Measurements from ENCODE around the gene IP6K3. TPM values are rescaled to one million over a fixed set of nuclear protein-coding genes. Genes with fewer than 3 reads are reported as not detected.

IP6K3 gene
- total RNA-seq, 1 donor, result under 0.01 TPM

- Histone ChIP-seq H3K27ac (ENCODE audit: low read depth, low read length) (no peak overlapping the region), H4K20me1 (ENCODE audit: insufficient read depth, low read length) (peaks cover 44% of the 10 kb centered on the region), H2AFZ (ENCODE audit: low read length) (no peak overlapping the region), H3K4me3 (ENCODE audit: insufficient read depth, low read length) (no peak overlapping the region), H3K36me3 (ENCODE audit: insufficient read depth, low read length) (peaks cover 94% of the 10 kb centered on the region), H3K4me1 (ENCODE audit: insufficient read depth, low read length) (peaks cover 15% of the 10 kb centered on the region), H3K4me2 (ENCODE audit: insufficient read depth, low read length) (no peak overlapping the region), H3K79me2 (ENCODE audit: insufficient read depth, low read length) (peaks cover 40% of the 10 kb centered on the region), H3K27me3 (ENCODE audit: insufficient read depth, low read length) (no peaks in the 10 kb centered on the region), H3K9me3 (ENCODE audit: low read depth, low read length) (no peaks in the 10 kb centered on the region)
- DNase-seq (ENCODE audit: insufficient read length, low spot score, missing footprints), result no peak
- TF ChIP-seq CTCF (IDR thresholded peaks at IDR 0.05; ENCODE audit: extremely low read depth, low read depth, low read length), result no peak
These were observed 33.2 kb upstream of the IP6K3 start for GRCh38 chr6:33779895-33780294.

GRCh38 chr6:33779290-33779689 lies 32.6 kb upstream of the IP6K3 start:
- Histone ChIP-seq H2AFZ (ENCODE audit: low read length) (no peak overlapping the region), H3K9me3 (ENCODE audit: low read depth, low read length) (no peaks in the 10 kb centered on the region), H4K20me1 (ENCODE audit: insufficient read depth, low read length) (peaks cover 38% of the 10 kb centered on the region), H3K79me2 (ENCODE audit: insufficient read depth, low read length) (peaks cover 35% of the 10 kb centered on the region), H3K4me3 (ENCODE audit: insufficient read depth, low read length) (no peak overlapping the region), H3K4me1 (ENCODE audit: insufficient read depth, low read length) (peaks cover 15% of the 10 kb centered on the region), H3K27me3 (ENCODE audit: insufficient read depth, low read length) (no peaks in the 10 kb centered on the region), H3K4me2 (ENCODE audit: insufficient read depth, low read length) (no peak overlapping the region), H3K36me3 (ENCODE audit: insufficient read depth, low read length) (peaks cover 95% of the 10 kb centered on the region), H3K27ac (ENCODE audit: low read depth, low read length) (no peak overlapping the region)
- TF ChIP-seq CTCF (IDR thresholded peaks at IDR 0.05; ENCODE audit: extremely low read depth, low read depth, low read length), result no peak
- DNase-seq (ENCODE audit: insufficient read length, low spot score, missing footprints), result peak; percentile 75

- Histone ChIP-seq H3K27ac (ENCODE audit: low read depth, low read length) (no peak overlapping the region), H3K9me3 (ENCODE audit: low read depth, low read length) (no peaks in the 10 kb centered on the region), H4K20me1 (ENCODE audit: insufficient read depth, low read length) (peaks cover 34% of the 10 kb centered on the region), H3K4me2 (ENCODE audit: insufficient read depth, low read length) (no peak overlapping the region), H3K36me3 (ENCODE audit: insufficient read depth, low read length) (peaks cover 91% of the 10 kb centered on the region), H2AFZ (ENCODE audit: low read length) (no peak overlapping the region), H3K27me3 (ENCODE audit: insufficient read depth, low read length) (no peaks in the 10 kb centered on the region), H3K4me3 (ENCODE audit: insufficient read depth, low read length) (no peak overlapping the region), H3K79me2 (ENCODE audit: insufficient read depth, low read length) (peaks cover 28% of the 10 kb centered on the region), H3K4me1 (ENCODE audit: insufficient read depth, low read length) (peaks cover 15% of the 10 kb centered on the region)
- DNase-seq (ENCODE audit: insufficient read length, low spot score, missing footprints), result peak; percentile 42
- no peak for TF ChIP-seq CTCF (IDR thresholded peaks at IDR 0.05; ENCODE audit: extremely low read depth, low read depth, low read length)
These were observed 31.9 kb upstream of the IP6K3 start for GRCh38 chr6:33778444-33779121.

- Histone ChIP-seq H3K4me2 (ENCODE audit: insufficient read depth, low read length) (no peak overlapping the region), H3K27me3 (ENCODE audit: insufficient read depth, low read length) (no peaks in the 10 kb centered on the region), H3K4me3 (ENCODE audit: insufficient read depth, low read length) (no peak overlapping the region), H4K20me1 (ENCODE audit: insufficient read depth, low read length) (peaks cover 29% of the 10 kb centered on the region), H3K36me3 (ENCODE audit: insufficient read depth, low read length) (peaks cover 91% of the 10 kb centered on the region), H3K4me1 (ENCODE audit: insufficient read depth, low read length) (peaks cover 15% of the 10 kb centered on the region), H3K9me3 (ENCODE audit: low read depth, low read length) (no peaks in the 10 kb centered on the region), H3K27ac (ENCODE audit: low read depth, low read length) (no peak overlapping the region), H3K79me2 (ENCODE audit: insufficient read depth, low read length) (peaks cover 20% of the 10 kb centered on the region), H2AFZ (ENCODE audit: low read length) (no peak overlapping the region)
- TF ChIP-seq CTCF (IDR thresholded peaks at IDR 0.05; ENCODE audit: extremely low read depth, low read depth, low read length), result no peak
- peak; percentile 52 for DNase-seq (ENCODE audit: insufficient read length, low spot score, missing footprints)
These were observed 31.0 kb upstream of the IP6K3 start for GRCh38 chr6:33777398-33778388.

All from osteoblast (primary cell).